Pancreas (tissue), 10 donors: Measurements from ENCODE around the gene FGD4. TPM values are rescaled to one million over a fixed set of nuclear protein-coding genes. Genes with fewer than 3 reads are reported as not detected.
A peak's percentile ranks its signal among the peaks of the same experiment; 100 is the strongest.

Experiments used
- ATAC-seq, 4 donors: fragments of 200-7000 bp; cut with Tn5 transposase; one replicate each; pipeline versions ENCODE4 v1.8.0 to v1.9.1; 2020; ENCODE audit warnings: mild to moderate bottlenecking in 4 of 4, moderate library complexity in 4 of 4
- DNase-seq, 6 donors: peaks; one replicate each; pipeline ENCODE4 v3.0.0-alpha.2; 2020
- FAIRE-seq: peaks from 2 replicates; lab custom pipeline; 2012; peaks lifted over from hg19 to GRCh38; lab: Jason Lieb, UNC
- H3K27ac ChIP-seq, 4 donors: fragments of 200-600 bp; sonication (generic); 1 replicate in 3 of 4; 2 replicates in 1 of 4; pipeline versions ENCODE4 v1.5.0 to v1.8.0; 2020
- H3K27me3 ChIP-seq, 4 donors: fragments of 200-600 bp; one replicate each; pipeline ENCODE4 v1.8.0; 2021
- H3K36me3 ChIP-seq, 3 donors: fragments of 200-600 bp; sonication (generic) in 1 of 3; one replicate each; pipeline versions ENCODE4 v1.5.0 to v1.8.0; 2020 to 2021
- H3K4me1 ChIP-seq, 3 donors: fragments of 200-600 bp; one replicate each; pipeline ENCODE4 v1.8.0; 2021
- H3K4me3 ChIP-seq, 4 donors: fragments of 200-600 bp; sonication (generic) in 2 of 4; one replicate each; pipeline versions ENCODE4 v1.5.0 to v1.8.0; 2020 to 2021
- H3K9me3 ChIP-seq, 4 donors: fragments of 200-600 bp; one replicate each; pipeline ENCODE4 v1.8.0; 2021
- CTCF ChIP-seq, 4 donors: fragments of 200-600 bp; sonication (generic) in 3 of 4; IDR thresholded peaks; one replicate each; pipeline versions ENCODE4 v1.5.0 to v1.8.0; 2021; ENCODE audit warnings: antibody characterized with exemption in 4 of 4
- WGBS, 2 donors: extraction: QIAGEN DNeasy Blood & Tissue Kit; methylation state at CpG; one replicate each; pipeline ENCODE4 v1.1.7; 2013; 5-methylcytosine and 5-hydroxymethylcytosine counted together
- intact Hi-C, 3 donors: fragments of 100-400 bp; cut with DNase I; formaldehyde crosslinking; loops; one replicate each; pipeline versions ENCODE4 v1.11.1 to v1.14.2; 2022
- polyA plus RNA-seq, 2 donors: library from polyadenylated mRNA; stranded (reverse); fragments of 200-250 nt; gene quantifications; one replicate each; pipeline ENCODE4 v1.2.3, GENCODE V29; 2013
- total RNA-seq, 6 donors: library from RNA; stranded (reverse); fragmentation: NEBNext Ultra II Directional in 4 of 6; extraction: Animal tissue kit (Norgen Biotek cat#: 25700) in 4 of 6; gene quantifications; one replicate each; pipeline versions ENCODE4 v1.2.1 to v1.2.4, GENCODE V29; 2021 to 2023
- donor health status: healthy with polysubstance abuse.
- donor health status: DM: no; HTN: no; CAD: no; lungs with moderate emphysema.
- donor health status: DM: no; HTN: no; CAD: no.
- donor health status: control.
- donor health status: control.
- donor health status: Bipolar disorder and iron deficiency.
- donor health status: DM: yes; HTN: yes; CAD: no.
- donor health status: DM: no; HTN: no; CAD: no.
- donor health status: DM: no; HTN: no; CAD: no.
- donor health status: DM: yes; HTN: yes; CAD: no.

Gene FGD4
- total and polyA plus RNA-seq, 8 donors, result 3.6 to 26.5 (median 14.5) TPM

GRCh38 chr12:32362892-32363291, 36.5 kb upstream of the FGD4 start:
- Histone ChIP-seq H3K9me3 (no peaks in the 10 kb centered on the region), H3K4me3 (no peak overlapping the region), H3K27ac (no peak overlapping the region), H3K36me3 (no peaks in the 10 kb centered on the region), H3K4me1 (peaks cover 0 to 15% (median 0%) of the 10 kb centered on the region in 3 donors), H3K27me3 (no peaks in the 10 kb centered on the region)
- TF ChIP-seq CTCF (IDR thresholded peaks at IDR 0.05), result no peak
- intact Hi-C loops, result no loop called here
- FAIRE-seq (no peak), ATAC-seq (no peak), DNase-seq (no peak)
- 73 to 79% methylated on average over 3 of the region's 3 CpGs for WGBS, 2 donors

DNA sequence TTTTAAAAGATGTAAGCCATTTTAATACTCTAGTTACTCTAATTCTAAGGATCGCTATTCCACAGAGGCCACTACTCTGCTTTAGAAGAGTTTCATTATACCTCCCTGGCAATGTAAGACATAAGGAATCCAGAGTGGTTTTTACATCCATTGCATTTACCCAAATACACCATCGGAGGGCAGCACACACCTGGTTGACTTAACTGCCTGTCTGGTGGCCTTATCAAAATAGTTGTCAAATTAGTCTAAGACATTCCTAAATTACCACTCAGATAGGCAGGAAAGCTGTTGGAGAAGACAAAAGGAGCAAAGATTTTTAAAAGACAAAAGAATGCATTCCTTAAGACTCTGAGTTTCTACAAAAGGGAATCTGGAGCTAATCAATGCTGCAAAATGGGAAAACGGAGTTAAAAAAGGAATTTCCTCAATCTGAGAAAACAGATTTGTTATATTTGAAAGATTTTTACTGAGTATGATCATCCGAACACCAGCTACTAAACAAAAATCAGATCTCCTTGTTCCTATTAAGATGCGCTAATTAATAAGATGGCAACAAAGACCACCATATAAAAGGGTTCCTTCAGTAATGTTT, 33.8 kb upstream of the FGD4 start:
- Histone ChIP-seq H3K27ac (no peak overlapping the region), H3K36me3 (no peaks in the 10 kb centered on the region), H3K4me1 (peaks cover 0 to 15% (median 0%) of the 10 kb centered on the region in 3 donors), H3K9me3 (no peaks in the 10 kb centered on the region), H3K4me3 (no peak overlapping the region), H3K27me3 (no peaks in the 10 kb centered on the region)
- DNase-seq, result peak in 4 of 6 donors; percentile 27 to 67 (median 39)
- intact Hi-C loops, result loop anchor here in 1 of 3 donors (5.0 kb wide), 1 partner anchor 297 kb away; no protein-coding TSS in a partner anchor
- WGBS, 2 donors, result 41 to 42% methylated on average over 5 of the region's 5 CpGs
- peak; percentile 77 to 97 (median 92) for ATAC-seq
- peak; percentile 38 to 77 (median 74) for TF ChIP-seq CTCF (IDR thresholded peaks at IDR 0.05)
- FAIRE-seq, result no peak

DNA sequence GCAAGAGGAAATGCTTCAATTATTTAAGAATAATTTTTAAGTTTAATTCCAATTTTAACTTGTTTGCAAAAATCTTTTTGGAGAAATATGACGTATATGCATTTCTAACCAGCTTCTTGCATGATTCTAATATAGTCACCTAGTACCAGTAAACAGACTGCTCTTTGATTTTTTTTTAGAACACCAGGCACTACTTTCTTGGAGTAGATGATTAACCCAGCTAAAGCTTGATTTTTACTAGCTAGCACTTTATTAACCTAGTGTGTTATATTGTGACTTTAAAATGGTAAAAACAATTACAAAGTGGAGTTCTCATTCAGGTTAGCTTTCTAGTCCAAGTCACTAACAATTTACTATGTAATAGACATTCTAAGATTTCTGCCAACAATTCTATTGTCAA, 32.6 kb upstream of the FGD4 start:
- WGBS, 2 donors, result 17 to 19% methylated on average over 1 of the region's 1 CpG

GRCh38 chr12:32367381-32367780, 32.0 kb upstream of the FGD4 start:
- FAIRE-seq, result no peak
- intact Hi-C loops, result loop anchor here in 1 of 3 donors (5.0 kb wide), 1 partner anchor 295 kb away; no protein-coding TSS in a partner anchor
- peaks cover 0 to 15% (median 0%) of the 10 kb centered on the region in 3 donors for H3K4me1 ChIP-seq
- H3K4me3 ChIP-seq, result no peak overlapping the region
- ATAC-seq, result peak in 2 of 4 donors; percentile 55 to 58
- TF ChIP-seq CTCF (IDR thresholded peaks at IDR 0.05), result no peak
- no peak for DNase-seq
- 22 to 29% methylated on average over 4 of the region's 4 CpGs for WGBS, 2 donors
- no peaks in the 10 kb centered on the region for H3K9me3 ChIP-seq
- H3K36me3 ChIP-seq, result no peaks in the 10 kb centered on the region
- H3K27me3 ChIP-seq, result no peaks in the 10 kb centered on the region
- no peak overlapping the region for H3K27ac ChIP-seq

More for the DNA sequence above, 32.6 kb upstream of the FGD4 start:
- Histone ChIP-seq H3K27me3 (no peaks in the 10 kb centered on the region), H3K4me3 (no peak overlapping the region), H3K36me3 (no peaks in the 10 kb centered on the region), H3K4me1 (peaks cover 0 to 15% (median 0%) of the 10 kb centered on the region in 3 donors), H3K27ac (no peak overlapping the region), H3K9me3 (no peaks in the 10 kb centered on the region)
- DNase-seq, result no peak
- intact Hi-C loops, result loop anchor here in 1 of 3 donors (5.0 kb wide), 1 partner anchor 296 kb away; no protein-coding TSS in a partner anchor
- no peak for FAIRE-seq
- peak; percentile 39 to 79 (median 72) for ATAC-seq
- no peak for TF ChIP-seq CTCF (IDR thresholded peaks at IDR 0.05)

- H3K27ac ChIP-seq, result no peak overlapping the region
- ATAC-seq, result no peak
Measured at GRCh38 chr12:32369202-32369601, 30.2 kb upstream of the FGD4 start.

More at GRCh38 chr12:32369202-32369601, 30.2 kb upstream of the FGD4 start:
- peaks cover 0 to 15% (median 0%) of the 10 kb centered on the region in 3 donors for H3K4me1 ChIP-seq
- no peaks in the 10 kb centered on the region for H3K36me3 ChIP-seq
- H3K4me3 ChIP-seq, result no peak overlapping the region
- DNase-seq (no peak), FAIRE-seq (no peak)
- intact Hi-C loops, result loop anchor here in 1 of 3 donors (5.0 kb wide), 1 partner anchor 293 kb away; no protein-coding TSS in a partner anchor
- no peak for TF ChIP-seq CTCF (IDR thresholded peaks at IDR 0.05)
- H3K27me3 ChIP-seq, result no peaks in the 10 kb centered on the region
- no peaks in the 10 kb centered on the region for H3K9me3 ChIP-seq
- 42 to 63% methylated on average over 4 of the region's 4 CpGs for WGBS, 2 donors
